HepG2 (cell line): Measurements from ENCODE around the gene DHH. TPM values are rescaled to one million over a fixed set of nuclear protein-coding genes. Genes with fewer than 3 reads are reported as not detected.

Source experiments
- CAMTA2 ChIP-seq: sonication (generic); formaldehyde crosslinking; IDR thresholded peaks from 2 replicates; pipeline ENCODE4 v1.4.0; 2020; ENCODE audit warnings: mild to moderate bottlenecking, missing genetic modification reagents, borderline replicate concordance
- CENPBD1 ChIP-seq: sonication (generic); formaldehyde crosslinking; IDR thresholded peaks from 2 replicates; pipeline ENCODE4 v1.8.0; 2022; ENCODE audit warnings: missing genetic modification reagents, low read depth, mild to moderate bottlenecking, borderline replicate concordance
- NFYC ChIP-seq: IDR thresholded peaks from 2 replicates; pipeline ENCODE4 v1.6.1; 2016; ENCODE audit warnings: missing genetic modification reagents, missing compliant biosample characterization
- POGZ ChIP-seq: sonication (generic); formaldehyde crosslinking; IDR thresholded peaks from 2 replicates; pipeline ENCODE4 v1.4.0; 2020; ENCODE audit warnings: mild to moderate bottlenecking, missing genetic modification reagents
- RNF2 ChIP-seq: fragments of 450-650 bp; conservative IDR thresholded peaks from 2 replicates; pipeline ENCODE4 v1.6.1; 2016; ENCODE audit warnings: low read depth
- TBX2 ChIP-seq: sonication (generic); formaldehyde crosslinking; IDR thresholded peaks from 2 replicates; pipeline ENCODE4 v1.5.0; 2020; ENCODE audit warnings: missing genetic modification reagents, mild to moderate bottlenecking, borderline replicate concordance
- TBX3 ChIP-seq: fragments of 450-650 bp; IDR thresholded peaks from 2 replicates; pipeline ENCODE4 v1.6.1; 2017; ENCODE audit warnings: antibody characterized with exemption, mild to moderate bottlenecking, inconsistent platforms, borderline replicate concordance
- TEAD3 ChIP-seq: optimal IDR thresholded peaks from 2 replicates; pipeline ENCODE3; 2016; ENCODE audit warnings: borderline replicate concordance
- TMF1 ChIP-seq: sonication (generic); formaldehyde crosslinking; IDR thresholded peaks from 2 replicates; pipeline ENCODE4 v1.8.1; 2022; ENCODE audit warnings: low read depth, missing genetic modification reagents
- YY1 ChIP-seq: IDR thresholded peaks from 2 replicates; pipeline ENCODE4 v1.6.1; 2011; ENCODE audit warnings: low read length, low read depth, moderate library complexity, mild to moderate bottlenecking; ENCODE audit not compliant: insufficient read depth, insufficient replicate concordance
- ZFP36L1 ChIP-seq: sonication (generic); formaldehyde crosslinking; IDR thresholded peaks from 2 replicates; pipeline ENCODE4 v1.8.0; 2022; ENCODE audit warnings: mild to moderate bottlenecking, missing genetic modification reagents, moderate library complexity
- ZFP91 ChIP-seq: sonication (generic); formaldehyde crosslinking; IDR thresholded peaks from 2 replicates; pipeline ENCODE4 v1.9.0; 2022; ENCODE audit warnings: missing genetic modification reagents, mild to moderate bottlenecking, borderline replicate concordance
- ZNF619 ChIP-seq: sonication (generic); formaldehyde crosslinking; IDR thresholded peaks from 2 replicates; pipeline ENCODE4 v1.4.0; 2020; ENCODE audit warnings: mild to moderate bottlenecking, missing genetic modification reagents
- ZNF674 ChIP-seq: sonication (generic); formaldehyde crosslinking; IDR thresholded peaks from 2 replicates; pipeline ENCODE4 v1.5.0; 2020; ENCODE audit warnings: low read depth, mild to moderate bottlenecking, missing genetic modification reagents
- polyA plus RNA-seq, 8 experiments: library from polyadenylated mRNA; depleted of rRNA in 3 of 8; stranded (reverse) in 7 of 8; unstranded in 1 of 8; fragments of >200 nt; fragmentation: Illumina TruSeq in 4 of 8; extraction: Trizol in 4 of 8; gene quantifications; 2 replicates each; pipeline versions ENCODE4 v1.2.1 to v1.2.3, GENCODE V29; 2011 to 2016; ENCODE audit warnings: low read depth in 4 of 8, missing spikeins in 1 of 8, mixed read lengths in 1 of 8; ENCODE audit not compliant: insufficient read depth in 1 of 8
- total RNA-seq, 5 experiments: library from RNA; depleted of rRNA; stranded (reverse); fragments of >200 nt; fragmentation: Illumina TruSeq; extraction: Trizol; gene quantifications; 2 replicates each; pipeline ENCODE4 v1.2.3, GENCODE V29; 2016; ENCODE audit warnings: low read depth in 1 of 5
- TF ChIP-seq, protein P1 (sequence below): sonication (generic); formaldehyde crosslinking; IDR thresholded peaks from 2 replicates; pipeline ENCODE4 v1.5.1; 2020; ENCODE audit warnings: missing genetic modification reagents, mild to moderate bottlenecking, borderline replicate concordance
- TF ChIP-seq, protein P2 (sequence below): IDR thresholded peaks from 2 replicates; pipeline ENCODE4 v1.6.1; 2012; ENCODE audit warnings: low read length, improper control_type of control experiment
- TF ChIP-seq, protein P3 (sequence below): sonication (generic); formaldehyde crosslinking; IDR thresholded peaks from 2 replicates; pipeline ENCODE4 v1.4.0; 2020; ENCODE audit warnings: mild to moderate bottlenecking, missing genetic modification reagents

Gene DHH
- total and polyA plus RNA-seq, 2 of the 13 experiments (the other 11 are each of a cell fraction or from before 2014, with no cell fraction given), result not detected

GRCh38 chr12:49130151-49131050 lies 35.8 kb upstream of the DHH start (continued):
- TF ChIP-seq, protein P1, sequence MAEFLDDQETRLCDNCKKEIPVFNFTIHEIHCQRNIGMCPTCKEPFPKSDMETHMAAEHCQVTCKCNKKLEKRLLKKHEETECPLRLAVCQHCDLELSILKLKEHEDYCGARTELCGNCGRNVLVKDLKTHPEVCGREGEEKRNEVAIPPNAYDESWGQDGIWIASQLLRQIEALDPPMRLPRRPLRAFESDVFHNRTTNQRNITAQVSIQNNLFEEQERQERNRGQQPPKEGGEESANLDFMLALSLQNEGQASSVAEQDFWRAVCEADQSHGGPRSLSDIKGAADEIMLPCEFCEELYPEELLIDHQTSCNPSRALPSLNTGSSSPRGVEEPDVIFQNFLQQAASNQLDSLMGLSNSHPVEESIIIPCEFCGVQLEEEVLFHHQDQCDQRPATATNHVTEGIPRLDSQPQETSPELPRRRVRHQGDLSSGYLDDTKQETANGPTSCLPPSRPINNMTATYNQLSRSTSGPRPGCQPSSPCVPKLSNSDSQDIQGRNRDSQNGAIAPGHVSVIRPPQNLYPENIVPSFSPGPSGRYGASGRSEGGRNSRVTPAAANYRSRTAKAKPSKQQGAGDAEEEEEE, result 0 out of 2 replicates have a peak, but pooled peaks have one; percentile 6
- TF ChIP-seq CAMTA2, result no peak
- no peak for TF ChIP-seq ZNF674
- no peak for TF ChIP-seq NFYC (CRISPR knock-in tag)
- TF ChIP-seq TBX2 (CRISPR knock-in tag), result peak; percentile 71
- TF ChIP-seq TMF1 (CRISPR knock-in tag), result peak; percentile 95
- peak; percentile 40; the same call in 1 of the 2 replicates for TF ChIP-seq RNF2
- peak; percentile 94 for TF ChIP-seq ZFP91
- TF ChIP-seq, protein P2, sequence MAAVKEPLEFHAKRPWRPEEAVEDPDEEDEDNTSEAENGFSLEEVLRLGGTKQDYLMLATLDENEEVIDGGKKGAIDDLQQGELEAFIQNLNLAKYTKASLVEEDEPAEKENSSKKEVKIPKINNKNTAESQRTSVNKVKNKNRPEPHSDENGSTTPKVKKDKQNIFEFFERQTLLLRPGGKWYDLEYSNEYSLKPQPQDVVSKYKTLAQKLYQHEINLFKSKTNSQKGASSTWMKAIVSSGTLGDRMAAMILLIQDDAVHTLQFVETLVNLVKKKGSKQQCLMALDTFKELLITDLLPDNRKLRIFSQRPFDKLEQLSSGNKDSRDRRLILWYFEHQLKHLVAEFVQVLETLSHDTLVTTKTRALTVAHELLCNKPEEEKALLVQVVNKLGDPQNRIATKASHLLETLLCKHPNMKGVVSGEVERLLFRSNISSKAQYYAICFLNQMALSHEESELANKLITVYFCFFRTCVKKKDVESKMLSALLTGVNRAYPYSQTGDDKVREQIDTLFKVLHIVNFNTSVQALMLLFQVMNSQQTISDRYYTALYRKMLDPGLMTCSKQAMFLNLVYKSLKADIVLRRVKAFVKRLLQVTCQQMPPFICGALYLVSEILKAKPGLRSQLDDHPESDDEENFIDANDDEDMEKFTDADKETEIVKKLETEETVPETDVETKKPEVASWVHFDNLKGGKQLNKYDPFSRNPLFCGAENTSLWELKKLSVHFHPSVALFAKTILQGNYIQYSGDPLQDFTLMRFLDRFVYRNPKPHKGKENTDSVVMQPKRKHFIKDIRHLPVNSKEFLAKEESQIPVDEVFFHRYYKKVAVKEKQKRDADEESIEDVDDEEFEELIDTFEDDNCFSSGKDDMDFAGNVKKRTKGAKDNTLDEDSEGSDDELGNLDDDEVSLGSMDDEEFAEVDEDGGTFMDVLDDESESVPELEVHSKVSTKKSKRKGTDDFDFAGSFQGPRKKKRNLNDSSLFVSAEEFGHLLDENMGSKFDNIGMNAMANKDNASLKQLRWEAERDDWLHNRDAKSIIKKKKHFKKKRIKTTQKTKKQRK, result no peak
- peak; percentile 91 for TF ChIP-seq ZNF619 (CRISPR knock-in tag)
- TF ChIP-seq TBX3, result no peak
- TF ChIP-seq POGZ (CRISPR knock-in tag), result peak; percentile 67; the same call in 1 of the 2 replicates
- TF ChIP-seq ZFP36L1 (CRISPR knock-in tag), result peak; percentile 39
- TF ChIP-seq YY1, result peak; percentile 75
- TF ChIP-seq, protein P3, sequence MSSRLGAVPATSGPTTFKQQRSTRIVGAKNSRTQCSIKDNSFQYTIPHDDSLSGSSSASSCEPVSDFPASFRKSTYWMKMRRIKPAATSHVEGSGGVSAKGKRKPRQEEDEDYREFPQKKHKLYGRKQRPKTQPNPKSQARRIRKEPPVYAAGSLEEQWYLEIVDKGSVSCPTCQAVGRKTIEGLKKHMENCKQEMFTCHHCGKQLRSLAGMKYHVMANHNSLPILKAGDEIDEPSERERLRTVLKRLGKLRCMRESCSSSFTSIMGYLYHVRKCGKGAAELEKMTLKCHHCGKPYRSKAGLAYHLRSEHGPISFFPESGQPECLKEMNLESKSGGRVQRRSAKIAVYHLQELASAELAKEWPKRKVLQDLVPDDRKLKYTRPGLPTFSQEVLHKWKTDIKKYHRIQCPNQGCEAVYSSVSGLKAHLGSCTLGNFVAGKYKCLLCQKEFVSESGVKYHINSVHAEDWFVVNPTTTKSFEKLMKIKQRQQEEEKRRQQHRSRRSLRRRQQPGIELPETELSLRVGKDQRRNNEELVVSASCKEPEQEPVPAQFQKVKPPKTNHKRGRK, result no peak; the same call in 1 of the 2 replicates
- TF ChIP-seq CENPBD1 (CRISPR knock-in tag), result 0 out of 2 replicates have a peak, but pooled peaks have one; percentile 58
- peak; percentile 41 for TF ChIP-seq TEAD3 (CRISPR knock-in tag)
